Stimulated activated CD4-positive, alpha-beta T cell treated with anti-CD3 and anti-CD28 coated beads, Interleukin-4, amount 100 ng/mL, for 48 hours (primary cell): Measurements from ENCODE around the gene ALK.

Experiments
- DNase-seq, 2 donors: peaks; one replicate each; pipeline ENCODE4 v3.0.0-alpha.2; 2020; ENCODE audit warnings: low read depth in 2 of 2

The ALK gene

GRCh38 chr2:29715655-29716054 lies 205.7 kb downstream of the ALK start:
- DNase-seq = no peak

- DNase-seq = no peak
These were observed 207.1 kb downstream of the ALK start for GRCh38 chr2:29714333-29714732.

- DNase-seq = no peak
These were observed 215.1 kb downstream of the ALK start for GRCh38 chr2:29706171-29706720.

- DNase-seq = no peak
These were observed 215.8 kb downstream of the ALK start for GRCh38 chr2:29705616-29706015.

- DNase-seq = no peak
These were observed 218.1 kb downstream of the ALK start for GRCh38 chr2:29703336-29703735.

GRCh38 chr2:29702276-29702675 lies 219.1 kb downstream of the ALK start:
- DNase-seq = no peak

DNA sequence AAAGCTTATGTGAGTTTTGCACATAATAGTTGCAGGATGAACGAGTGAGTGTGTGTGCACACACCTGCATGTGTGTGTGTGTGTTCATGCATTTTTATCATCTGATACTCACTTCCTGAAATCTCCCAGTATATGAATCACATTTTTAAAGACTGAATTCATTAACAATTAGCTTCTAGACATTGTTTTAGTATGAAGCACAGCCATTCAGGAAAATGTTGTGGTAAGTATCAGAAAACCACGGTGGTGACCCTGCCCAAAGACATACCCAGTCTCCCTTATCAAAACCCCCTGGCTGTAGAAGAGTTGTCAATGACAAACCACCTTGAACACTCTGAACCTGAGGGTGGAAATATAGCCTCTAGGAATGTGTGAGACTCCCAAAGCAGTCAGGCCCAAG lies 220.8 kb downstream of the ALK start:
- DNase-seq = no peak

DNA sequence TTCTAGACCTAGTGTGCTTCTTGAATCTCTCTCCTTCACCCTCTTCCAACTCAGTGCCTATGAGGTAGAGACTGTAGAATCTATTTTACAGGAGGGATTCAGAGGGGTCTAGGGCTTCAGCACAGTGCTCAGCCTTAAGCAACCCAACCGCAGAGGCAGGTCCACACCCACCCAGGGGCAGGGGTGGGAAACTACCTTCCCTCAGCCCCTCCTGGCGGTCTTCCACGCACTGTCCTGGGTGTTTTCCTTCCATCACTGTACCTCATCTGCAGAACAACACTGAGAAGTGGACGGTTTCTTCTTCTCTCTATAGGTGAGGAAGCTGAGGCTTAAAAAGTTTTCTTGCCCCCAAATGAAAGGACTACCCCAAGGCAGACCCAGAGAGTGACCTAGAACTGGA lies 222.3 kb downstream of the ALK start:
- no peak for DNase-seq

- DNase-seq = no peak
These were observed 223.2 kb downstream of the ALK start for GRCh38 chr2:29698216-29698615.

DNA sequence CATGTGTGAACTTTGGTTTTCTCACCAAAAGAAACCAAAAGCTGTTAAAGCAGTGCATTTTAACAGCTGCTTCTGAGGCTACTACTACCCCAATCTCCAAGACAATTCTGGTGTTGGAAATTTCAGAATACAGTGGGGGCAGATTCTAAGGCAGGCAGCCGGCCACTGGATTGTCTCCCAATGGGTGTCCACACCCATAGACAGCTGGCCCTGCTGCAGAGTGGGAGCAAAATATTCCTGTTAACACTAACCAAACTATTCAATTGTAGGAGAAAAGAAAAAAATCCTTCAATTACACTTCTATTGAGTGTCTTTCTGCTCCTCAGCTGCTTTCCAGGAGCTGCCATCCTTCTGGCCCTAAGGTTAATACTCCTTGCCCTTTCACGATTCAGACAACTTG lies 223.7 kb downstream of the ALK start:
- DNase-seq = no peak

DNA sequence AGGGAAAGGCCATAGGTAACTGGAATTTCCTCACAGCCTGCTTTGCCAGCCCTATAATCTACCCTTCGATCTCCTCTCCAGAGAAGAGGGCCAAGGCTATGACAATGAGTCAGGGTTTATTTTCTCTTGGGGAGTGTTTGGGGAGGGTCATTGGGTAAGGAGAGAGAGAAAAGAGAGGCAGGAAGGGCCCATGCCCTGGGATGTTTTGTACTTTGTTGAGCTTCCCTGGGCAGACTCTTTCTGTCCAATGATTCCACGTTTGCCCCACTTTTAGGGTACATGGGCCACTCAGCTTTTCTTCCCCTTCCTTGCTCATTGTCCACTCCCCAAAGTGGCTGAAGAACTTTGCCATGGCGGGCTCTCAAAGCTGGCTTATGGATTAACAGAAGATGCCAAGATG lies 224.2 kb downstream of the ALK start:
- DNase-seq = no peak

DNA sequence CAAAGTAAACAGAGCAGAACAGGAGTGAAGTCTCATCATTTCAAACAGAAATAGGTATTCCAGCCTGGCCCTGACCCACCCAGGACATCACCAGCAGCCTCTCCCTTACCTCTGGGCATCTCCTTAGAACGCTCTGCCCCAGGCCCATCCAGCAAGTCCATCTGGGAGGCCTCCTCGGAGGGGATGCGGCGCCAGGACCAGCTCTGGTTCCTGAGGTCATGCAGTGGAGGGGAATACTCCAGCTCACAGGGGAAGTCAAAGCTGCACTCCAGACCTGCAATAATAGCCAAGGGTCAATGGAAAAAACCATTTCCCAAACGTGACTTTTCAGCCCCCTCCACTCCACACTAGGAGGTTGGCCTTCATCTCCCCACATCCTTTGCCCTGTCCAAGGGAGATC lies 226.6 kb downstream of the ALK start:
- no peak for DNase-seq

DNA sequence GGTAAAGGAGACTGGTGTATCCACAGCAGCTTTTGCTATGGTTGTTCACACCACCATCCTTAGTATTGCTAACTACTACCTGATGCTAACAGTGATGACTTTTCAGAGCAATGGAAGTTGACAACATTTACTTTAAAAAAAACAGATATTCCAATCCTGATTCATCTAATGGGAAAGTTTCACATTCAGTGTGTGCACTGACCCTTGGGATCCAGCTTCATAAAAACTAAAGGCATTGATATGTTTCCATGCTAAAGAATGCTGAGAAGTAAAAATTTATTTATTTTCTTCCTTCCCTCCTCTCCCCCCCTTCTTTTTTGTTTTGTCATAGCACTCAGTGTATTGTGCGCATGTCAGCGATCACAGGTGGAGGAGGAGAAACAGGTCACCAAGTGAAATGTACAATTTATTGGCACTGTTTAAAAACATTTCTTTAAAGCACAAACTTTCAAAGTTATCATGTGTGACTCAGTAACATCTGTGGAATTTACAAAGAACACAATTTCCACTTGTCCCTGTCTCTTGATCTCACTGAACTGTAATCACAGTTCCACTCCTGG lies 229.9 kb downstream of the ALK start:
- no peak for DNase-seq

DNA sequence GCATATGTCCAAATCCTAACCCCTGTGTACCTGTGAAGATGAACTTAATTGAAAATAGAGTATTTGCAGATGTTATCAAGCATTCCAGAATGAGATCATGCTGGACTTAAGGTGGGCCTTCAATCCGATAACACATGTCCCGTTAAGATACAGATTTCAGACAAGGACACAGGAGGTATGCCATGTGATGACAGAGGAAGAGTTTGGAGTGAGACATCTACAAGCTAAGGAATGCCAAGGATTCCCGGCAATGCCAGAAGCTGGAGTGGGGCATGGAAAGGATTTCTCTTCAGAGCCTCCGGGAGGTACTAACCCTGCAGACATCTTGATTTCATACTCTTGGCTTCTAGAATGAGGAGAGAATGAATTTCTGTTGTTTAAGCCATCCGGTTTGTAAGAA lies 231.7 kb downstream of the ALK start:
- no peak for DNase-seq

DNA sequence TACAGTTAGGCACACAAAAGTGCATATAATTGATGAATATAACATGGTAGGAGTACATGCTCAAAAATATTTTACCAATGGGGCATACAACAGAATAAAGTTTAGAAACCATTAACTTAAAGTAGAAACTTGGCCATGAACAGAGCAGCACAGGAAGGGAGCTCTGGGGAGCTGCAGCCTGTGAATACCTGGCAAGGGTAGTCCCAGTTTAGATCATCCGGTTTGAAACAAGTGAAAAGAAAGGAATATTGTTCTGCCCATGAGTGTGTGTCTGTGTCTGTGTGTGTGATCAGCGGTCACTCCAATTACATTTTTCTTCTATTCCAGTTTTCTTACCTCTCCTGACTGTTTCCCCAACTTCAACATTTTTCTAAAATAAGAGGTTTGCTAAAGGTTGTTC lies 233.0 kb downstream of the ALK start:
- DNase-seq = no peak

GRCh38 chr2:29687121-29687520 lies 234.3 kb downstream of the ALK start:
- DNase-seq = no peak

- no peak for DNase-seq
These were observed 244.4 kb downstream of the ALK start for GRCh38 chr2:29676886-29677453.

DNA sequence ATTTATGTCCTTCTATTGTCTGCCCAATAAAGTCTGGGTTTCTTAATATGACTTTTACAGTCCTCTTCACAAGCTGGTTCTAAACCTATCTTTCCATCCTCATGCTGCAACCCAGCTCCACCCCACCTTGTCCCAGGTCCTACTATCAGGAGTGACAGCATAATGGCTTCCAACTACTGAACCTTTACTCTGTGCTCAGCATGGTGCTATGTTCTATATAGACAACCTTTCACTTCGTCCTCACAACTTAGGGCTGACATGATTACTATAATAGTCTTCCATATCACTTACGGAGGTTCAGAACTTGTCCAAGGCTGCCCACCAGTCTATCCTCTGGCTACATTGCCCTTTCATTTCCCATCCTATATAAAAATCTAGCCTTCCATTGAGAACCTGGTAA lies 256.8 kb downstream of the ALK start:
- DNase-seq = no peak

- DNase-seq = no peak
These were observed 258.1 kb downstream of the ALK start for GRCh38 chr2:29663268-29663667.

GRCh38 chr2:29662861-29663260 lies 258.5 kb downstream of the ALK start:
- no peak for DNase-seq

- no peak for DNase-seq
These were observed 261.2 kb downstream of the ALK start for GRCh38 chr2:29660201-29660600.

DNA sequence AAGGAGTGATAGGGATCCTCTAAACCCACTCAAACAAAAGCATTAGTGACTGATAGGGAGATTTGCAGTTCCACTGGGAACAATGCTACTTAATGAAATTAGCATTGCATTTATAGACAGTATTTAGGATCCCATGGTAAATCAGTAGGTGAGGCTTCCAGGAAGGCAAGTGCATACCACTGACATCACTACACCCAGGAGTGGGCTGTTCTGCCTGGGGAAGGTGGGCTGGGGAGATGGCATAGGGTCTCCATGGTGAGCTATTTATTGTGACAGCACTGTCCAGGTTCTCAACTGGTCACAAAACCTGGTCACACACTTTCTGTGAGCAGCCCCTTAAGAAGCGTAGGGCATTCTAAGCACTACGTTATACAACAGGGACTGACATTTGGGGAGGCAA lies 262.2 kb downstream of the ALK start:
- no peak for DNase-seq

DNA sequence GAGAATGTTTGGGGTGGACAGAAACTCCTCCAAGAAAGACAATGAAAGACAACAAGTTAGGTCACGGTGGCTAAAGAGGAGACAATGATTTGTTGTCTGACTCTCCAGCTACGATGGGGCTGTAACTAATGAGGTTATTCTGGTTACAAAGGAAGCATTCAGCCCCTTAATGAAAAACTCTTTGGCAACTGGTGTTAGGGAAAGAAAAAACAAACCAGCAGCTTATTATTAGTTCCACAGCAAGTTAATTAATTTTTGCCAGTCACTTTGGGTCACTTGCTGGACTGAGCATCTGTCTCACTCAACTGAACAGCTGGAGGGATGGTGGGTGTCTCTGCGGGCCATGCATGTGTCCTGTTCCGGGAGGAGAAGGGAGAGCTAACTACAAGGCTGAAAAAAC lies 263.7 kb downstream of the ALK start:
- DNase-seq = no peak
